Breast epithelium (tissue), 3 donors: Measurements from ENCODE around the gene ZNF304.

Source experiments
- POLR2A ChIP-seq: fragments of 450-650 bp; IDR thresholded peaks from one replicate; pipeline ENCODE4 v1.6.1; 2016; ENCODE audit warnings: antibody characterized with exemption, mild to moderate bottlenecking, moderate library complexity
- POLR2AphosphoS5 ChIP-seq, 3 donors: sonication (generic); formaldehyde crosslinking; IDR thresholded peaks; one replicate each; pipeline ENCODE4 v1.6.1; 2017; ENCODE audit warnings: antibody characterized with exemption in 3 of 3
- TF ChIP-seq, protein P1 (sequence below), 3 donors: fragments of 450-650 bp; IDR thresholded peaks; one replicate each; pipeline ENCODE4 v1.5.1; 2016 to 2017; ENCODE audit warnings: antibody characterized with exemption in 3 of 3, mild to moderate bottlenecking in 3 of 3, moderate library complexity in 3 of 3

DNA sequence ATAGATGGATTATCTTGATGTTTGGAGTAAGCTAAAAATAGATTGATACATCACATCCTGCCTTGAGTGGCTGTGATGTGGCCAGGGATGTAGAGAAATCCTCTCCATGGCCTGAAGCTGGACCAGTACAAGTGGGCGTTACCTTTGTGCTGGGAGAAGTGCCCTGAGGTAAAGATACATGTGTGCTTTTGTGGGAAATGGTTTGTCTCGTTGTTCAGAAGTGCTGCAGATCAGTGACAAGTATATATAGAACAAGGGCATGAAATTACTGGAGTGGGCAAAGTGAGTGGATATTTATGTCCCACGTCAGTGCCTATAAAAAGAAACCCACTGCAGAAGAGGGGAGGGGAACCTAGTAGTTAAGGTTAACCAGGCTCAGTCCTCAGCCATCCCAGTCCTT is 12.2 kb upstream of the ZNF304 start:
- TF ChIP-seq POLR2AphosphoS5 (IDR thresholded peaks at IDR 0.05), result no peak
- TF ChIP-seq, protein P1, sequence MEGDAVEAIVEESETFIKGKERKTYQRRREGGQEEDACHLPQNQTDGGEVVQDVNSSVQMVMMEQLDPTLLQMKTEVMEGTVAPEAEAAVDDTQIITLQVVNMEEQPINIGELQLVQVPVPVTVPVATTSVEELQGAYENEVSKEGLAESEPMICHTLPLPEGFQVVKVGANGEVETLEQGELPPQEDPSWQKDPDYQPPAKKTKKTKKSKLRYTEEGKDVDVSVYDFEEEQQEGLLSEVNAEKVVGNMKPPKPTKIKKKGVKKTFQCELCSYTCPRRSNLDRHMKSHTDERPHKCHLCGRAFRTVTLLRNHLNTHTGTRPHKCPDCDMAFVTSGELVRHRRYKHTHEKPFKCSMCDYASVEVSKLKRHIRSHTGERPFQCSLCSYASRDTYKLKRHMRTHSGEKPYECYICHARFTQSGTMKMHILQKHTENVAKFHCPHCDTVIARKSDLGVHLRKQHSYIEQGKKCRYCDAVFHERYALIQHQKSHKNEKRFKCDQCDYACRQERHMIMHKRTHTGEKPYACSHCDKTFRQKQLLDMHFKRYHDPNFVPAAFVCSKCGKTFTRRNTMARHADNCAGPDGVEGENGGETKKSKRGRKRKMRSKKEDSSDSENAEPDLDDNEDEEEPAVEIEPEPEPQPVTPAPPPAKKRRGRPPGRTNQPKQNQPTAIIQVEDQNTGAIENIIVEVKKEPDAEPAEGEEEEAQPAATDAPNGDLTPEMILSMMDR (IDR thresholded peaks at IDR 0.05), result no peak
- no peak for TF ChIP-seq POLR2A
